HG02798 (cell line): ENCODE data around the gene PSTK.

Experiments used
- ATAC-seq: cut with Tn5 transposase; IDR thresholded peaks from one replicate; pipeline ENCODE4 v1.9.1; 2021; ENCODE audit warnings: mild to moderate bottlenecking; ENCODE audit not compliant: unreplicated experiment, poor library complexity

PSTK gene, protein sequence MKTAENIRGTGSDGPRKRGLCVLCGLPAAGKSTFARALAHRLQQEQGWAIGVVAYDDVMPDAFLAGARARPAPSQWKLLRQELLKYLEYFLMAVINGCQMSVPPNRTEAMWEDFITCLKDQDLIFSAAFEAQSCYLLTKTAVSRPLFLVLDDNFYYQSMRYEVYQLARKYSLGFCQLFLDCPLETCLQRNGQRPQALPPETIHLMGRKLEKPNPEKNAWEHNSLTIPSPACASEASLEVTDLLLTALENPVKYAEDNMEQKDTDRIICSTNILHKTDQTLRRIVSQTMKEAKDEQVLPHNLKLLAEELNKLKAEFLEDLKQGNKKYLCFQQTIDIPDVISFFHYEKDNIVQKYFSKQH

DNA sequence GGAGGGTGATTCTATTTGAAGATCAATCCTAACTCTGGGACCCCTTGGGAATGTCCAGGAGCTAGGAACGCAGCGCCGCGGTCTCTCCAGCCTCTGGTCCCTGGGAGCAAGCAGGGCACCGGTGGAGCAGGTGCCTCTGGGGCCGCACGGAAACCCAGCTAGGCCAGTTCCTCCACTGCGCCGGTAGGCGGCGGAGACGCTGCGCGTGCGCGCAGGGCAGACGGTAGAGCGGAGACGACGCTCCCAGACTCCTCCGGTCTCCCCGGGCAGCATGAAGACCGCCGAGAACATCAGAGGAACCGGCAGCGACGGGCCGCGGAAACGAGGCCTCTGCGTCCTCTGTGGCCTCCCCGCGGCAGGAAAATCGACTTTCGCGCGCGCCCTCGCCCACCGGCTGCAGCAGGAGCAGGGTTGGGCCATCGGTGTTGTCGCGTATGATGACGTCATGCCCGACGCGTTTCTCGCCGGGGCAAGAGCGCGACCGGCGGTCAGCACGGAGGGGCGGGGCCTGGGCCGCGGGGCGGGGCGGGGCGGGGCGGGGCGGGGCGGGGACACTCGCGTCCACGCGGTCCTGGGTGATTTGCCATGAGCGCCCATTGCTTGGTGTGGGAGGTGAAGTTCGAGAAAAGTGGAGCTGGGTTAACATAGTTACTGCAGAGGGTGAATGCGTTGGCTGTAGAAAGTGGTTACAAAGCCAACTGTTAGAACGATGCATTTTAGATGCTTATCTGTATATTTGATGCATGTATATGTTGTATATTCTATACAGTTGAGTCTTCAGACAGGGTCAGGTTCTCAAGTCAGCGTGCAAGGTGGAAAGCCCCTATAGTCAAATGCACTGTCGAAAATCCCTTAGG lies at the start of gene PSTK:
TSS of gene PSTK (plus strand) at position 193 of the 857 bp plus-strand sequence. CDS start at position 272, 79 bp downstream.
- peak; percentile 98 for ATAC-seq

GRCh38 chr10:122931088-122931906 lies 48.9 kb upstream of the PSTK start:
- ATAC-seq: no peak

DNA sequence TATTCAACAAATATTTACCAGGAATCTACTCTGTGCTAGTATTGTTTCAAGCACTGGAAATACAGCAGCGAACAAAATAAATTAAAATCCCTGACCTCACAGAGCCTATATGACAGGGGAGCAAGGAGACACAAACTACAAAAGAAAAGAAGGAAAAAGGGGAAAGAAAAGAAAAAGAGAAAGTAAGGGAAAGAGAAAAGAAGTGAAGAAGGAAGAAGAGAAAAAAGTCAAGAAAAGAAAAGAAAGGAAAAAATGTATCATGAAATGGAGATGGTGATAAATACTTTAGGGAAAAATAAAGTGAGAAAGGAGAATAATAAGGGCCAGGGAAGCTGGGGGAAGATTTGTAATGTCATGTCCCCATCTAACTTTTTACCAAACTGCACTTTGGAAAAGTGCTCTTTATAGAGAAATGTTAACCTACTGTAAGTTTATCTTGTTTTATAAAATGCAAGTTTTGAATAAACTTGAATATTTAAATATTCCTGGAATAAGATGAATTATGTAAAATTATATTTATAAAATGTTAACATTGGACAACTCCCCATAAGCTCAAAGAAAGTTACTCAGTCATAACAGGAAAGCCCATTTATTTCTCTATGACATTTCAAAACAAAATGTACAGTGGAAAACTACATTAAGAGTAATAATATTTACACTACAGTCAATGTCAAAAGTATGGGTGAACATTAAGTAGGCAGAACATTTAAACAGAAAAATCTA lies 40.9 kb upstream of the PSTK start:
- ATAC-seq: no peak

GRCh38 chr10:122939856-122940543 lies 40.2 kb upstream of the PSTK start:
- ATAC-seq: no peak

- ATAC-seq: no peak
Measured at GRCh38 chr10:122949296-122949695, 30.9 kb upstream of the PSTK start.

GRCh38 chr10:122953902-122954730 lies 26.1 kb upstream of the PSTK start, which contains the start of gene C10orf88:
Gene C10orf88 (minus strand): TSS chr10:122954227. CDS start chr10:122954178, 49 bp downstream.
- peak; percentile 99 for ATAC-seq

GRCh38 chr10:122954731-122955050 lies 25.5 kb upstream of the PSTK start:
- no peak for ATAC-seq

DNA sequence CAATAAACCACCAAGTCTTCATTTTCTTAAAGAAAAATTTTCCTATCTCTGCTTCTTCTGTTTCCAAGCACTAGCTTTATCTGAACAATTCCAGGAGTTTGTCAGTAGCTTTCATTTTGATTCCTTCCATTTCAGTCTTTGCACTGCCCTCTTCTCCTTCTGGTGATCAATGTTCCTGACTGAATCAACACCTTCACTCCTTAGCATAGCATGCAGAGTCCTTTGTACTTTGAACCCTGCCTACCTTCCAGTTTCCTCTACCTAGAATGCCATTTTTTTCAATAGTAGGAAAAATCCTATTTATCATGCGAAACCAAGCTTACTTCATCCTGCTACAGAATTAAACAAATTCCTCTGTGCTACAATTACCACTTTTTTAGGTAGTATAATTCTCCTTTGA lies 24.3 kb upstream of the PSTK start:
- no peak for ATAC-seq

- ATAC-seq: no peak
Measured at GRCh38 chr10:122957474-122957873, 22.7 kb upstream of the PSTK start.

- ATAC-seq: no peak
Measured at GRCh38 chr10:122962405-122962804, 17.8 kb upstream of the PSTK start.

DNA sequence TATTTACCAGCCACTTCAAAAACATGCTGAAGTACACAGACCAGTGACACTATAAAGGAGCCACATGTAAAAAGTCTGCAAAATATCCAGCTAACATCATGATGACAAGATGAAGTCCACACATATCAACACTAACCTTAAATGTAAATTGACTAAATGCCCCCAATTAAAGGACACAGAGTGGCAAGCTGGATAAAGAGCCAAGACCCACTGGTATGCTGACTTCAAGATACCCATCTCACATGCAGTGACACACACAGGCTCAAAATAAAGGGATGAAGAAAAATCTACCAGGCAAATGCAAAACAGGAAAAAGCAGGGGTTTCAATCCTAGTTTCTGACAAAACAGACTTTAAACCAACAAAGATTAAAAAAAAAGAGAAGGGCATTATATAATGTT lies 13.3 kb upstream of the PSTK start:
- no peak for ATAC-seq

DNA sequence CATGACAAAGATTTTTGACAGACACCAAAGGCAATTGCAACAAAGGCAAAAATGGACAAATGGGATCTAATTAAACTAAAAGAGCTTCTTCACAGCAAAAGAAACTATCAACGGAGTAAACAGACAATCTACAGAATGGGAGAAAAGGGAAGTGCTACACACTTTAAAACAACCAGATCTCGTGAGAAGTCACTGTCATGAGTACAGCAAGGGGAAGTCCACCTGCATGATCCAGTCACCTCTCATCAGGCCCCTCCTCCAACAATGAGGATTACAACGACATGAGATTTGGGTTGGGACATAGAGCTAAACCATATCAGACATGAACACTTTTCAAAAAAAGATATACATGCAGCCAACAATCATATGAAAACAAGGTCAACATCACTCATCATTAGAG lies 11.5 kb upstream of the PSTK start:
- ATAC-seq: no peak

DNA sequence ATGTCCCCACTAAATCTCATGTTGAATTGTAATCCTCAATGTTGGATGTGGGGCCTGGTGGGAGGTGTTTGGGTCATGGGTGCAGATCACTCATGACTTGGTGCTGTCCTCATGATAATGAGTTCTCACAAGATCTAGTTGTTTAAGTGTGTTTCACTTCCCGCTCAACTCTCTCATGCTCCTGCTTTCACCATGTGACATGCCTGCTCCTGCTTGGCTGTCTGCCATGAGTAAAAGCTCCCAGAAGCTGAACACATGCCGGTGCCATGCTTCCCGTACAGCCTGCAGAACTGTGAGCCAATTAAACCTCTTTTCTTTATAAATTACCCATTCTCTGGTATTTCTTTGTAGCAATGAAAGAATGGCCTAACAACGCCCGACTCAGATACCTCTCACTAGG lies 6.2 kb upstream of the PSTK start:
- ATAC-seq: no peak

DNA sequence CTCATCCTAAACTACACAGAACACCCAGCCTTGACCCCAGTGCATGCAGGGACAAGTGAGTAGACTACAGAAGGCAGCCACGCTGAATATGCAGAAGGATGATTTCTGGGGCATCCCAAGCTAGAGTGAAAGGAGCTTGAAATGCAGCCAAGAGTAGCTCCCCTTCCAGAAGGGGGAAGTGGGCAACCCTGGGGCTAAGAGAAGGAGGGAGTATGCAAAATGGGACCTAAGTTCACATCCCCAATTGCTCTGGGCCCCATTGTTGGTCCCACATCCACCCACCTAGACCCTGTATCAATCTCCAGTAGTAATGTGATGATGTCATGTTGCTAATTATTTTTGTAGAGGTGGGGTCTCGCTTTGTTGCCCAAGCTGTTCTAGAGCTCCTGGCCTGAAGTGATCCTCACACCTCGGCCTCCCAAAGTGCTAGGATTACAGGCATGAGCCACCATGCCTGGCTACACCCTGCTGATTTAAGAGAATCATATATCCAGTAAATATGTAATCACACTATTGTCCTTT lies 5.6 kb upstream of the PSTK start:
- no peak for ATAC-seq

GRCh38 chr10:122981066-122981464 lies 864 bp downstream of the PSTK start:
- no peak for ATAC-seq

GRCh38 chr10:122983898-122984297 lies 3.7 kb downstream of the PSTK start:
- no peak for ATAC-seq

DNA sequence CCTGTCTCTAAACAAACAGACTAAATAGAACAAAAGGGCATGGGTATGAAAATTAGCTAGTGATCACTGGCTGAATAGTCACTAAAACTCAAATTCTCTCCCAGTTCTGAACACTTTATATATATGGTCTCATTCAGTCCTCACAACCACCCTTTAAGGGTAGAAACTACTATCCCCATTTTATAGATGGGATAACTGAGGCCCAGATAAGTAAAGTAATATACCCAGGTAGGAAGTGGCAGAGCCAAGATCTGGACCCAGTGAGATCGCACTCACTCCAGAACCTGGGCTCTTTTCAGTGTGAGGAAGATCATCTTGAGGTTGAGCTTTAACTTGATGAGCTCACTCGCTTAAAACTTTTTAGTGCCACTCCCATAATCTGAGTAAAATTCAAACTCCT lies 4.5 kb downstream of the PSTK start:
- no peak for ATAC-seq

GRCh38 chr10:122986335-122986734 lies 6.1 kb downstream of the PSTK start:
- ATAC-seq: no peak
